H1 (cell line): ENCODE measurements around the gene ABITRAM. TPM values are rescaled to one million over a fixed set of nuclear protein-coding genes. Genes with fewer than 3 reads are reported as not detected.
A peak's percentile ranks its signal among the peaks of the same experiment; 100 is the strongest.

Source experiments
- CTCF ChIA-PET: fragments of 300-600 bp; sonication (Branson Sonifier 250); formaldehyde crosslinking; loops from one replicate; lab custom pipeline; 2021; ENCODE audit not compliant: partially characterized antibody; lab: Charles Lee
- POLR2A ChIA-PET: fragments of 300-600 bp; sonication (Branson Sonifier 250); formaldehyde crosslinking; loops from one replicate; lab custom pipeline; 2021; ENCODE audit warnings: inconsistent platforms; ENCODE audit not compliant: partially characterized antibody; lab: Charles Lee
- DNase-seq, 2 experiments: peaks; one replicate each; pipeline versions ENCODE4 v3.0.0 to v3.0.0-alpha.2; 2010 to 2022; ENCODE audit warnings: low spot score in 2 of 2, low read depth in 1 of 2, mixed read lengths in 1 of 2
- FAIRE-seq: peaks from 2 replicates; lab custom pipeline; 2011; peaks lifted over from hg19 to GRCh38; lab: Jason Lieb, UNC
- H2AFZ ChIP-seq: 2 replicates; pipeline ENCODE4 v1.8.1; 2012; ENCODE audit warnings: low read length, inconsistent platforms
- H2AK5ac ChIP-seq: 2 replicates; pipeline ENCODE4 v1.6.1; 2013; ENCODE audit warnings: low read depth, low read length
- H2BK120ac ChIP-seq: replicated peaks from 2 replicates; pipeline ENCODE3; 2013; ENCODE audit warnings: low read depth, low read length, inconsistent platforms
- H2BK12ac ChIP-seq: 2 replicates; pipeline ENCODE4 v1.6.1; 2013; ENCODE audit warnings: low read depth, low read length
- H2BK15ac ChIP-seq: 2 replicates; pipeline ENCODE4 v1.6.1; 2013; ENCODE audit warnings: low read length
- H2BK20ac ChIP-seq: 2 replicates; pipeline ENCODE4 v1.6.1; 2013; ENCODE audit warnings: low read length
- H2BK5ac ChIP-seq: 2 replicates; pipeline ENCODE4 v1.6.1; 2013; ENCODE audit warnings: low read depth, low read length
- H3K14ac ChIP-seq: 2 replicates; pipeline ENCODE4 v1.6.1; 2013; ENCODE audit warnings: inconsistent platforms; ENCODE audit not compliant: insufficient read length
- H3K18ac ChIP-seq: 2 replicates; pipeline ENCODE4 v1.6.1; 2013; ENCODE audit warnings: low read length; ENCODE audit errors: extremely low read depth
- H3K23ac ChIP-seq: 2 replicates; pipeline ENCODE4 v1.6.1; 2013; ENCODE audit warnings: inconsistent platforms; ENCODE audit not compliant: insufficient read length
- H3K23me2 ChIP-seq: 2 replicates; pipeline ENCODE4 v1.6.1; 2013; ENCODE audit warnings: low read depth, low read length
- H3K27ac ChIP-seq: 2 replicates; pipeline ENCODE4 v1.6.1; 2011; ENCODE audit warnings: low read depth, low read length, inconsistent platforms
- H3K27me3 ChIP-seq, 4 experiments: replicated peaks in 1 of 4; 1 replicate in 1 of 4; 2 replicates in 3 of 4; pipeline versions ENCODE4 v1.6.1 to v1.8.1; 2011 to 2013; ENCODE audit warnings: low read length in 3 of 4, mild to moderate bottlenecking in 3 of 4, inconsistent platforms in 2 of 4, mixed read lengths in 2 of 4, moderate library complexity in 1 of 4; ENCODE audit not compliant: control insufficient read depth in 3 of 4, insufficient read depth in 3 of 4; ENCODE audit errors: extremely low read depth in 1 of 4
- H3K36me3 ChIP-seq, 4 experiments: 2 replicates each; pipeline versions ENCODE4 v1.6.1 to v1.8.1; 2011 to 2013; ENCODE audit warnings: mild to moderate bottlenecking in 4 of 4, low read length in 3 of 4, moderate library complexity in 2 of 4, control low read depth in 1 of 4, inconsistent platforms in 1 of 4; ENCODE audit not compliant: insufficient read depth in 4 of 4, control insufficient read depth in 2 of 4
- H3K4ac ChIP-seq: replicated peaks from 2 replicates; pipeline ENCODE3; 2013; ENCODE audit warnings: low read length, low read depth, mixed read lengths, inconsistent platforms; ENCODE audit not compliant: insufficient read length
- H3K4me1 ChIP-seq, 4 experiments: replicated peaks in 1 of 4; 1 replicate in 1 of 4; 2 replicates in 3 of 4; pipeline versions ENCODE4 v1.6.1 to v1.8.1; 2011 to 2013; ENCODE audit warnings: low read length in 3 of 4, inconsistent platforms in 2 of 4, mixed read lengths in 1 of 4; ENCODE audit not compliant: insufficient read depth in 4 of 4, control insufficient read depth in 3 of 4
- H3K4me2 ChIP-seq, 2 experiments: 2 replicates each; pipeline versions ENCODE4 v1.6.1 to v1.8.1; 2011 to 2013; ENCODE audit warnings: low read depth in 2 of 2, low read length in 2 of 2, control low read depth in 1 of 2, inconsistent platforms in 1 of 2, mild to moderate bottlenecking in 1 of 2; ENCODE audit not compliant: insufficient read depth in 1 of 2
- H3K4me3 ChIP-seq, 4 experiments: fragments of 200-600, 300-600 bp in 1 of 4; sonication (generic), shearing (Covaris generic), sonication (Bioruptor Twin) in 1 of 4; 2 replicates each; pipeline versions ENCODE4 v1.5.1 to v1.8.1; 2011 to 2016; ENCODE audit warnings: low read length in 4 of 4, low read depth in 3 of 4, control low read depth in 2 of 4, inconsistent platforms in 2 of 4, mild to moderate bottlenecking in 2 of 4, mixed read lengths in 1 of 4, moderate library complexity in 1 of 4; ENCODE audit not compliant: insufficient read depth in 2 of 4; ENCODE audit errors: extremely low read depth in 1 of 4
- H3K56ac ChIP-seq: replicated peaks from 2 replicates; pipeline ENCODE3; 2013; ENCODE audit warnings: low read depth, mild to moderate bottlenecking, mixed read lengths, low read length, inconsistent platforms; ENCODE audit not compliant: insufficient read length
- H3K79me1 ChIP-seq: 2 replicates; pipeline ENCODE4 v1.6.1; 2013; ENCODE audit warnings: low read depth, low read length, control low read depth
- H3K79me2 ChIP-seq, 2 experiments: 2 replicates each; pipeline versions ENCODE4 v1.6.1 to v1.8.1; 2012 to 2013; ENCODE audit warnings: low read length in 2 of 2, mild to moderate bottlenecking in 2 of 2, inconsistent platforms in 1 of 2; ENCODE audit not compliant: insufficient read depth in 2 of 2, control insufficient read depth in 1 of 2
- H3K9ac ChIP-seq, 4 experiments: replicated peaks in 1 of 4; 1 replicate in 1 of 4; 2 replicates in 3 of 4; pipeline versions ENCODE4 v1.6.1 to v1.8.1; 2011 to 2013; ENCODE audit warnings: low read depth in 3 of 4, low read length in 3 of 4, control low read depth in 2 of 4, mild to moderate bottlenecking in 2 of 4, moderate library complexity in 2 of 4, inconsistent platforms in 1 of 4; ENCODE audit errors: extremely low read depth in 1 of 4
- H3K9me3 ChIP-seq, 2 experiments: 2 replicates each; pipeline versions ENCODE4 v1.6.1 to v1.8.1; 2012 to 2013; ENCODE audit warnings: mild to moderate bottlenecking in 2 of 2, moderate library complexity in 2 of 2, control low read depth in 1 of 2, inconsistent platforms in 1 of 2, low read depth in 1 of 2, low read length in 1 of 2, mixed read lengths in 1 of 2; ENCODE audit not compliant: insufficient read depth in 2 of 2
- H4K20me1 ChIP-seq, 2 experiments: replicated peaks in 1 of 2; 2 replicates each; pipeline versions ENCODE3 to v1.8.1; 2011 to 2013; ENCODE audit warnings: inconsistent platforms in 2 of 2, low read length in 2 of 2, mild to moderate bottlenecking in 1 of 2; ENCODE audit not compliant: insufficient read depth in 2 of 2, control insufficient read depth in 1 of 2
- H4K5ac ChIP-seq: 2 replicates; pipeline ENCODE4 v1.6.1; 2013; ENCODE audit warnings: low read length, low read depth, mixed read lengths, inconsistent platforms; ENCODE audit not compliant: insufficient read length
- H4K8ac ChIP-seq: 2 replicates; pipeline ENCODE4 v1.8.0; 2013; ENCODE audit warnings: mild to moderate bottlenecking, moderate library complexity, low read length, inconsistent platforms; ENCODE audit not compliant: insufficient read depth; ENCODE audit errors: extremely low read depth
- H4K91ac ChIP-seq: replicated peaks from 2 replicates; pipeline ENCODE3; 2013; ENCODE audit warnings: low read length, mixed read lengths, inconsistent platforms; ENCODE audit not compliant: insufficient read length
- ASH2L ChIP-seq: fragments of 200-600, 300-600 bp; sonication (generic); IDR thresholded peaks from one replicate; pipeline ENCODE4 v1.7.1; 2017; ENCODE audit warnings: low read length
- CEBPB ChIP-seq: IDR thresholded peaks from 2 replicates; pipeline ENCODE4 v1.6.1; 2012; ENCODE audit warnings: low read depth, low read length
- EZH2 ChIP-seq: fragments of 200-600 bp; sonication (generic); IDR thresholded peaks from 2 replicates; pipeline ENCODE4 v1.7.1; 2012; ENCODE audit warnings: low read depth, mild to moderate bottlenecking, moderate library complexity, low read length, inconsistent platforms; ENCODE audit not compliant: severe bottlenecking
- RAD21 ChIP-seq, 2 experiments: IDR thresholded peaks in 1 of 2; conservative IDR thresholded peaks in 1 of 2; 2 replicates each; pipeline ENCODE4 v1.6.1; 2011; ENCODE audit warnings: low read depth in 2 of 2, low read length in 2 of 2, improper control_type of control experiment in 1 of 2, inconsistent platforms in 1 of 2, mild to moderate bottlenecking in 1 of 2, moderate library complexity in 1 of 2
- RBBP5 ChIP-seq: IDR thresholded peaks from 2 replicates; pipeline ENCODE4 v1.7.1; 2012; ENCODE audit warnings: low read depth, mild to moderate bottlenecking, inconsistent platforms, low read length, moderate library complexity, borderline replicate concordance
- RNF2 ChIP-seq: fragments of 200-900, 300-1000 bp; sonication (generic); IDR thresholded peaks from 2 replicates; pipeline ENCODE4 v1.7.1; 2016; ENCODE audit warnings: borderline replicate concordance, low read depth, mild to moderate bottlenecking, antibody characterized with exemption, low read length; ENCODE audit not compliant: poor library complexity, severe bottlenecking; ENCODE audit errors: missing control alignments
- SP4 ChIP-seq: IDR thresholded peaks from 2 replicates; pipeline ENCODE4 v1.6.1; 2012; ENCODE audit warnings: low read length, inconsistent platforms
- TAF1 ChIP-seq: IDR thresholded peaks from 2 replicates; pipeline ENCODE4 v1.6.1; 2011; ENCODE audit warnings: mild to moderate bottlenecking, low read depth, low read length
- TBP ChIP-seq: IDR thresholded peaks from 2 replicates; pipeline ENCODE4 v1.6.1; 2011; ENCODE audit warnings: low read depth, low read length, improper control_type of control experiment
- TEAD4 ChIP-seq: IDR thresholded peaks from 2 replicates; pipeline ENCODE4 v1.6.1; 2012; ENCODE audit warnings: low read depth, low read length, inconsistent platforms, mixed read lengths
- USF2 ChIP-seq: IDR thresholded peaks from 2 replicates; pipeline ENCODE4 v1.6.1; 2011; ENCODE audit warnings: low read length, improper control_type of control experiment
- WGBS, 2 experiments: shearing (Covaris generic) in 1 of 2; methylation state at CpG; one replicate each; pipeline versions ENCODE4 v1.1.6 to v1.1.7; 2013 to 2015; ENCODE audit warnings: low lambda C conversion rate in 2 of 2, mixed read lengths in 2 of 2, inconsistent platforms in 1 of 2, low coverage in 1 of 2, missing lambda C conversion rate in 1 of 2; ENCODE audit not compliant: insufficient replicate concordance in 2 of 2, insufficient coverage in 1 of 2, insufficient read length in 1 of 2; ENCODE audit errors: extremely low coverage in 1 of 2, missing lambda C conversion rate in 1 of 2; 5-methylcytosine and 5-hydroxymethylcytosine counted together
- polyA plus RNA-seq, 7 experiments: library from polyadenylated mRNA; depleted of rRNA in 3 of 7; stranded (reverse) in 5 of 7; unstranded in 2 of 7; fragments of >200 nt in 5 of 7; fragments of 200-250 nt in 2 of 7; gene quantifications; 1 replicate in 5 of 7; 2 replicates in 1 of 7; 4 replicates in 1 of 7; pipeline versions ENCODE4 v1.2.1 to v1.2.3, GENCODE V29; 2011 to 2013; ENCODE audit warnings: missing spikeins in 2 of 7, mixed read lengths in 2 of 7
- total RNA-seq: library from RNA; stranded (reverse); fragmentation: NEBNext Ultra II Directional; extraction: Animal tissue kit (Norgen Biotek cat#: 25700); gene quantifications from 2 replicates; pipeline ENCODE4 v1.2.1, GENCODE V29; 2021

The ABITRAM gene
- total and polyA plus RNA-seq, 2 of the 8 experiments (the other 6 are each of a cell fraction or from before 2014, with no cell fraction given), result 8.4 to 9.0 TPM

GRCh38 chr9:108933231-108933717 is 926 bp upstream of the ABITRAM start:
- no peak for FAIRE-seq
- TF ChIP-seq RNF2, result no peak
- TF ChIP-seq USF2, result no peak
- TF ChIP-seq CEBPB, result no peak
- TF ChIP-seq TEAD4, result no peak
- TF ChIP-seq RAD21 (IDR thresholded peaks at IDR 0.05 in 1 of 2, conservative IDR thresholded peaks at IDR 0.05 in 1 of 2; ENCODE audit: low read depth in 2 of 2, low read length in 2 of 2), result no peak
- TF ChIP-seq TAF1, result no peak
- no peak for TF ChIP-seq ASH2L
- TF ChIP-seq RBBP5, result no peak
- TF ChIP-seq EZH2, result no peak
- TF ChIP-seq TBP, result no peak
- no peak for TF ChIP-seq SP4

More at GRCh38 chr9:108933231-108933717, 926 bp upstream of the ABITRAM start:
- H3K4ac ChIP-seq, result peak overlapping the region; percentile 75
- peak overlapping the region; percentile 92; the same call in 1 of the 2 replicates for H2BK5ac ChIP-seq
- no peak for DNase-seq
- H3K9ac ChIP-seq, result peak overlapping the region; percentile 88 to 91 (median 88)
- H4K5ac ChIP-seq, result peak overlapping the region; percentile 92
- H2BK12ac ChIP-seq, result no peak overlapping the region
- peaks cover 0 to 17% (median 3%) of the 10 kb centered on the region in 4 experiments; a peak in 4 of 8 replicates for H3K36me3 ChIP-seq
- ChIA-PET CTCF (interaction anchor here (1.3 kb wide), 1 partner anchor 18 kb away, joined by 6 read pairs; no protein-coding TSS in a partner anchor), POLR2A (interaction anchor here (0.7 to 1.2 kb wide), 3 partner anchors 10 to 564 kb away, joined by 3 read pairs; no protein-coding TSS in a partner anchor)
- no peak overlapping the region; the same call in 1 of the 2 replicates for H2AFZ ChIP-seq
- no peak overlapping the region for H2BK15ac ChIP-seq
- no peak overlapping the region for H3K18ac ChIP-seq
- no peak overlapping the region for H2AK5ac ChIP-seq
- peaks cover 10 to 26% of the 10 kb centered on the region in 2 experiments for H3K79me2 ChIP-seq
- no peak overlapping the region for H3K23ac ChIP-seq
- H2BK120ac ChIP-seq, result no peak overlapping the region
- peak overlapping the region; percentile 96 to 100 (median 98) for H3K4me3 ChIP-seq
- H3K9me3 ChIP-seq, result no peaks in the 10 kb centered on the region
- H2BK20ac ChIP-seq, result no peak overlapping the region
- H3K27me3 ChIP-seq, result no peaks in the 10 kb centered on the region
- H3K27ac ChIP-seq, result no peak overlapping the region
- no peak overlapping the region for H3K56ac ChIP-seq
- WGBS, 2 experiments, result 7% methylated on average over 25 of the region's 25 CpGs; no CpG with 5 or more reads in 1 of the 2 experiments
- H4K8ac ChIP-seq, result peak overlapping the region; percentile 96; the same call in 1 of the 2 replicates
- no peak overlapping the region for H4K91ac ChIP-seq
- peaks cover 10% of the 10 kb centered on the region for H3K23me2 ChIP-seq
- H3K14ac ChIP-seq, result no peak overlapping the region
- no peaks in the 10 kb centered on the region for H4K20me1 ChIP-seq
- peaks cover 0 to 4% (median under 1%) of the 10 kb centered on the region in 4 experiments; a peak in 4 of 7 replicates for H3K4me1 ChIP-seq
- peak overlapping the region; percentile 77 to 99 for H3K4me2 ChIP-seq
- peaks cover 2% of the 10 kb centered on the region for H3K79me1 ChIP-seq
